AG09319 (cell line): ENCODE results near the gene CFP.

Experiments
- DNase-seq: peaks from one replicate; pipeline ENCODE4 v3.0.0-alpha.2; 2010; ENCODE audit warnings: low read depth; ENCODE audit errors: extremely low read depth
- TF ChIP-seq, protein P1 (sequence below): IDR thresholded peaks from 2 replicates; pipeline ENCODE4 v1.5.1; 2011; ENCODE audit warnings: low read depth, mild to moderate bottlenecking, inconsistent platforms, low read length, moderate library complexity

Gene CFP

GRCh38 chrX:47573341-47574075 lies 56.2 kb downstream of the CFP start:
- DNase-seq = no peak
- TF ChIP-seq, protein P1, sequence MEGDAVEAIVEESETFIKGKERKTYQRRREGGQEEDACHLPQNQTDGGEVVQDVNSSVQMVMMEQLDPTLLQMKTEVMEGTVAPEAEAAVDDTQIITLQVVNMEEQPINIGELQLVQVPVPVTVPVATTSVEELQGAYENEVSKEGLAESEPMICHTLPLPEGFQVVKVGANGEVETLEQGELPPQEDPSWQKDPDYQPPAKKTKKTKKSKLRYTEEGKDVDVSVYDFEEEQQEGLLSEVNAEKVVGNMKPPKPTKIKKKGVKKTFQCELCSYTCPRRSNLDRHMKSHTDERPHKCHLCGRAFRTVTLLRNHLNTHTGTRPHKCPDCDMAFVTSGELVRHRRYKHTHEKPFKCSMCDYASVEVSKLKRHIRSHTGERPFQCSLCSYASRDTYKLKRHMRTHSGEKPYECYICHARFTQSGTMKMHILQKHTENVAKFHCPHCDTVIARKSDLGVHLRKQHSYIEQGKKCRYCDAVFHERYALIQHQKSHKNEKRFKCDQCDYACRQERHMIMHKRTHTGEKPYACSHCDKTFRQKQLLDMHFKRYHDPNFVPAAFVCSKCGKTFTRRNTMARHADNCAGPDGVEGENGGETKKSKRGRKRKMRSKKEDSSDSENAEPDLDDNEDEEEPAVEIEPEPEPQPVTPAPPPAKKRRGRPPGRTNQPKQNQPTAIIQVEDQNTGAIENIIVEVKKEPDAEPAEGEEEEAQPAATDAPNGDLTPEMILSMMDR = no peak
